ENCODE results near the gene GLRX.

DNA sequence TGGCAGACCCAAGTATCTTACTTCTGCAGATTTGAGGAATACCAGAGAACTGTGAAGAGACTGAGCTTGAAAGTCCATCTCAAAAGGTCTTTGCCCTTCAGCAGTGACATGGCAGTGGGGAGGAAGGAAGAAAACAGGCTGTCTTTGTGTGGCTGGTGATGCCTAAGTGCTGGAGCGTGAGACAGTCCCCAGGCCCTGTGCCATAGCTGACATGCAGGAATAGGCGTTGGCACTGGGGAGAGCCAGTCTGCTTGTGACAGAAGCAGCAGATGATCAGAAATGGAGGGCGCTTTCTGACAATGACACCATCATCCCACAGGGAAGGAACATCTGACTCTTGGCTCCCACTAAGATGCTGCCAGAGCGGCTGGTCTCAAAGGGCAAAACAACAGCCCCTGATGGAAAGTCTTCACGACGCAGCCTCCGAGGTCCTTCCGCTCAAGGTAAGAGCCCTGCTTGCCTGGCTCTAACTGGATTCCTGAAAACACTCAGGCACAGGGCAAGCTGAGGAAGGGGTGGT is 15.5 kb upstream of the GLRX start:
- TF ChIP-seq, protein P1, sequence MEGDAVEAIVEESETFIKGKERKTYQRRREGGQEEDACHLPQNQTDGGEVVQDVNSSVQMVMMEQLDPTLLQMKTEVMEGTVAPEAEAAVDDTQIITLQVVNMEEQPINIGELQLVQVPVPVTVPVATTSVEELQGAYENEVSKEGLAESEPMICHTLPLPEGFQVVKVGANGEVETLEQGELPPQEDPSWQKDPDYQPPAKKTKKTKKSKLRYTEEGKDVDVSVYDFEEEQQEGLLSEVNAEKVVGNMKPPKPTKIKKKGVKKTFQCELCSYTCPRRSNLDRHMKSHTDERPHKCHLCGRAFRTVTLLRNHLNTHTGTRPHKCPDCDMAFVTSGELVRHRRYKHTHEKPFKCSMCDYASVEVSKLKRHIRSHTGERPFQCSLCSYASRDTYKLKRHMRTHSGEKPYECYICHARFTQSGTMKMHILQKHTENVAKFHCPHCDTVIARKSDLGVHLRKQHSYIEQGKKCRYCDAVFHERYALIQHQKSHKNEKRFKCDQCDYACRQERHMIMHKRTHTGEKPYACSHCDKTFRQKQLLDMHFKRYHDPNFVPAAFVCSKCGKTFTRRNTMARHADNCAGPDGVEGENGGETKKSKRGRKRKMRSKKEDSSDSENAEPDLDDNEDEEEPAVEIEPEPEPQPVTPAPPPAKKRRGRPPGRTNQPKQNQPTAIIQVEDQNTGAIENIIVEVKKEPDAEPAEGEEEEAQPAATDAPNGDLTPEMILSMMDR (IDR thresholded peaks at IDR 0.05 in 4 of 5, conservative IDR thresholded peaks at IDR 0.05 in 1 of 5), result no peak
- no peak for TF ChIP-seq POLR2A (IDR thresholded peaks at IDR 0.05)
